ENCODE data around the gene DHRS7B. TPM values are rescaled to one million over a fixed set of nuclear protein-coding genes. Genes with fewer than 3 reads are reported as not detected.

Gene DHRS7B
- total and polyA plus RNA-seq, 2 donors (not counting 1 experiment from before 2014, with no cell fraction given): 15.5 to 21.5 TPM

GRCh38 chr17:21160401-21160800, 33.6 kb downstream of the DHRS7B start:
- Histone ChIP-seq H3K4me1 (ENCODE audit: control insufficient read depth, extremely low read depth, insufficient read depth, low read length) (peaks cover 8% of the 10 kb centered on the region), H3K9ac (ENCODE audit: insufficient read depth, low read length) (no peak overlapping the region), H4K20me1 (ENCODE audit: control insufficient read depth, extremely low read depth, insufficient read depth, low read length) (no peaks in the 10 kb centered on the region), H3K79me2 (ENCODE audit: control insufficient read depth, insufficient read depth, low read length) (no peaks in the 10 kb centered on the region), H3K4me2 (ENCODE audit: extremely low read depth, insufficient read depth, low read length) (no peak overlapping the region), H2AFZ (ENCODE audit: low read length) (no peak overlapping the region), H3K4me3 (replicated peaks in 1 of 4; ENCODE audit: control extremely low read depth in 1 of 4, insufficient read depth in 1 of 4, low read depth in 3 of 4, low read length in 4 of 4) (no peak overlapping the region), H3K36me3 (ENCODE audit: control insufficient read depth, insufficient read depth, low read length) (no peaks in the 10 kb centered on the region), H3K9me3 (ENCODE audit: control insufficient read depth, insufficient read depth, low read depth, low read length) (no peaks in the 10 kb centered on the region), H3K27me3 (ENCODE audit: control insufficient read depth, insufficient read depth, low read length) (no peaks in the 10 kb centered on the region), H3K27ac (ENCODE audit: insufficient read depth, low read length) (no peak overlapping the region)
- DNase-seq (ENCODE audit: low read depth in 2 of 2): no peak
- TF ChIP-seq EZH2 (IDR thresholded peaks at IDR 0.05; ENCODE audit: low read length, missing control alignments) (no peak), CTCF (conservative IDR thresholded peaks at IDR 0.05 in 1 of 2, IDR thresholded peaks at IDR 0.05 in 1 of 2; ENCODE audit: low read depth in 1 of 2, low read length in 2 of 2) (no peak)

GRCh38 chr17:21161498-21162393, 35.0 kb downstream of the DHRS7B start:
- Histone ChIP-seq H3K4me1 (ENCODE audit: control insufficient read depth, extremely low read depth, insufficient read depth, low read length) (peaks cover 10% of the 10 kb centered on the region), H3K9me3 (ENCODE audit: control insufficient read depth, insufficient read depth, low read depth, low read length) (no peaks in the 10 kb centered on the region), H3K4me2 (ENCODE audit: extremely low read depth, insufficient read depth, low read length) (peak overlapping the region; percentile 48), H3K36me3 (ENCODE audit: control insufficient read depth, insufficient read depth, low read length) (no peaks in the 10 kb centered on the region), H3K9ac (ENCODE audit: insufficient read depth, low read length) (peak overlapping the region; percentile 24), H3K27ac (ENCODE audit: insufficient read depth, low read length) (peak overlapping the region; percentile 81), H3K27me3 (ENCODE audit: control insufficient read depth, insufficient read depth, low read length) (no peaks in the 10 kb centered on the region), H3K79me2 (ENCODE audit: control insufficient read depth, insufficient read depth, low read length) (no peaks in the 10 kb centered on the region), H4K20me1 (ENCODE audit: control insufficient read depth, extremely low read depth, insufficient read depth, low read length) (no peaks in the 10 kb centered on the region), H3K4me3 (replicated peaks in 1 of 4; ENCODE audit: control extremely low read depth in 1 of 4, insufficient read depth in 1 of 4, low read depth in 3 of 4, low read length in 4 of 4) (no peak overlapping the region), H2AFZ (ENCODE audit: low read length) (no peak overlapping the region)
- no peak for TF ChIP-seq CTCF (conservative IDR thresholded peaks at IDR 0.05 in 1 of 2, IDR thresholded peaks at IDR 0.05 in 1 of 2; ENCODE audit: low read depth in 1 of 2, low read length in 2 of 2)
- TF ChIP-seq EZH2 (IDR thresholded peaks at IDR 0.05; ENCODE audit: low read length, missing control alignments): no peak
- DNase-seq (ENCODE audit: low read depth in 2 of 2): peak; percentile 44 to 79

GRCh38 chr17:21162394-21162775, 35.6 kb downstream of the DHRS7B start:
- Histone ChIP-seq H3K9me3 (ENCODE audit: control insufficient read depth, insufficient read depth, low read depth, low read length) (no peaks in the 10 kb centered on the region), H4K20me1 (ENCODE audit: control insufficient read depth, extremely low read depth, insufficient read depth, low read length) (no peaks in the 10 kb centered on the region), H3K27ac (ENCODE audit: insufficient read depth, low read length) (peak overlapping the region; percentile 81), H3K4me1 (ENCODE audit: control insufficient read depth, extremely low read depth, insufficient read depth, low read length) (peaks cover 15% of the 10 kb centered on the region), H3K27me3 (ENCODE audit: control insufficient read depth, insufficient read depth, low read length) (no peaks in the 10 kb centered on the region), H3K4me3 (replicated peaks in 1 of 4; ENCODE audit: control extremely low read depth in 1 of 4, insufficient read depth in 1 of 4, low read depth in 3 of 4, low read length in 4 of 4) (no peak overlapping the region), H3K9ac (ENCODE audit: insufficient read depth, low read length) (peak overlapping the region; percentile 41), H3K79me2 (ENCODE audit: control insufficient read depth, insufficient read depth, low read length) (no peaks in the 10 kb centered on the region), H3K4me2 (ENCODE audit: extremely low read depth, insufficient read depth, low read length) (peak overlapping the region; percentile 41), H2AFZ (ENCODE audit: low read length) (no peak overlapping the region), H3K36me3 (ENCODE audit: control insufficient read depth, insufficient read depth, low read length) (no peaks in the 10 kb centered on the region)
- no peak for TF ChIP-seq CTCF (conservative IDR thresholded peaks at IDR 0.05 in 1 of 2, IDR thresholded peaks at IDR 0.05 in 1 of 2; ENCODE audit: low read depth in 1 of 2, low read length in 2 of 2)
- TF ChIP-seq EZH2 (IDR thresholded peaks at IDR 0.05; ENCODE audit: low read length, missing control alignments): no peak
- DNase-seq (ENCODE audit: low read depth in 2 of 2): no peak
